Skeletal muscle tissue (tissue), 4 donors: ENCODE data around the gene FES. TPM values are rescaled to one million over a fixed set of nuclear protein-coding genes. Genes with fewer than 3 reads are reported as not detected.
"Not testable (repeated sequence)": the region's sequence is repeated elsewhere in the genome, so short reads cannot be mapped to it uniquely, and the experiment has no call there.

Experiments used
- H3K27ac ChIP-seq: one replicate; pipeline ENCODE4 v1.7.0; 2013; ENCODE audit warnings: mild to moderate bottlenecking, low read depth, low read length, inconsistent platforms
- H3K27me3 ChIP-seq, 3 donors: one replicate each; pipeline ENCODE4 v1.7.0; 2013; ENCODE audit warnings: low read length in 3 of 3; ENCODE audit not compliant: control insufficient read depth in 3 of 3, insufficient read depth in 3 of 3
- H3K36me3 ChIP-seq, 3 donors: one replicate each; pipeline ENCODE4 v1.7.0; 2013; ENCODE audit warnings: low read length in 3 of 3; ENCODE audit not compliant: control insufficient read depth in 3 of 3, insufficient read depth in 3 of 3
- H3K4me1 ChIP-seq, 3 donors: one replicate each; pipeline ENCODE4 v1.7.0; 2013; ENCODE audit warnings: low read length in 3 of 3, mild to moderate bottlenecking in 3 of 3; ENCODE audit not compliant: control insufficient read depth in 3 of 3, insufficient read depth in 3 of 3
- H3K4me3 ChIP-seq, 3 donors: one replicate each; pipeline ENCODE4 v1.7.0; 2013; ENCODE audit warnings: low read length in 3 of 3
- H3K9ac ChIP-seq, 3 donors: one replicate each; pipeline ENCODE4 v1.7.0; 2013; ENCODE audit warnings: low read length in 3 of 3, mild to moderate bottlenecking in 3 of 3, moderate library complexity in 2 of 3, low read depth in 1 of 3
- H3K9me3 ChIP-seq, 3 donors: one replicate each; pipeline ENCODE4 v1.7.0; 2013; ENCODE audit warnings: low read length in 3 of 3; ENCODE audit not compliant: control insufficient read depth in 3 of 3
- total RNA-seq: library from RNA; depleted of rRNA; stranded (reverse); fragments of >200 nt; gene quantifications from one replicate; pipeline ENCODE4 v1.2.3, GENCODE V29; 2014
- donor health status: Osteomylitis.

The FES gene
- total RNA-seq, 1 donor from 2014 or later: 19.8 TPM

DNA sequence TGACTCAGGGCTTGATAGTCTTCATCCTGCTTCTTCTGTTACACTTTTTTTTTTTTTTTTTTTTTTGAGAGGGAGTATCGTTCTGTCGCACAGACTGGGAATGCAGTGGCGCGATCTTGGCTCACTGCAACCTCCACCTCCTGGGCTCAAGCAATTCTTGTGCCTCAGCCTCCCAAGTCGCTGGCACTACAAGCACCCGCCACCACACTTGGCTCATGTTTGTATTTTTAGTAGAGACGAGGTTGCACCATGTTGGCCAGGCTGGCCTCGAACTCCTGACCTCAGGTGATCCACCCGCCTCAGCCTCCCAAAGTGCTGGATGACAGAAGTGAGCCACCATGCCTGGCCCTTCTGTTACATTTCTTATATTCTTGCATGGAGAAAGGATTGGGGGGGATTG, 9.3 kb upstream of the FES start:
- H3K27me3 ChIP-seq, H3K9me3 ChIP-seq: not testable (repeated sequence)

DNA sequence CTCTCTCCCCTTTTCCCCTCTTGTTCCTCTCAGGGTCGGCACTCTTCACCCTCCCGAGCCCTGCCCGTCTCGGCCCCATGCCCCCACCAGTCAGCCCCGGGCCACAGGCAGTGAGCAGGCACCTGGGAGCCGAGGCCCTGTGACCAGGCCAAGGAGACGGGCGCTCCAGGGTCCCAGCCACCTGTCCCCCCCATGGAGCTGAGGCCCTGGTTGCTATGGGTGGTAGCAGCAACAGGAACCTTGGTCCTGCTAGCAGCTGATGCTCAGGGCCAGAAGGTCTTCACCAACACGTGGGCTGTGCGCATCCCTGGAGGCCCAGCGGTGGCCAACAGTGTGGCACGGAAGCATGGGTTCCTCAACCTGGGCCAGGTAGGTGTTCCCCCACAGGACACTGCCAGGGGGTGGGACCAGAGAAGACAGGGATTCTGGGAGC, 8.7 kb upstream of the FES start:
- H3K36me3 ChIP-seq: peaks cover 44 to 51% (median 46%) of the 10 kb centered on the region in 3 donors

More for the DNA sequence above, 9.3 kb upstream of the FES start:
- not testable (repeated sequence) for H3K27ac ChIP-seq, H3K4me3 ChIP-seq, H3K9ac ChIP-seq
- Histone ChIP-seq H3K36me3 (peaks cover 39 to 45% (median 41%) of the 10 kb centered on the region in 3 donors), H3K4me1 (peaks cover 32 to 34% (median 33%) of the 10 kb centered on the region in 3 donors)

DNA sequence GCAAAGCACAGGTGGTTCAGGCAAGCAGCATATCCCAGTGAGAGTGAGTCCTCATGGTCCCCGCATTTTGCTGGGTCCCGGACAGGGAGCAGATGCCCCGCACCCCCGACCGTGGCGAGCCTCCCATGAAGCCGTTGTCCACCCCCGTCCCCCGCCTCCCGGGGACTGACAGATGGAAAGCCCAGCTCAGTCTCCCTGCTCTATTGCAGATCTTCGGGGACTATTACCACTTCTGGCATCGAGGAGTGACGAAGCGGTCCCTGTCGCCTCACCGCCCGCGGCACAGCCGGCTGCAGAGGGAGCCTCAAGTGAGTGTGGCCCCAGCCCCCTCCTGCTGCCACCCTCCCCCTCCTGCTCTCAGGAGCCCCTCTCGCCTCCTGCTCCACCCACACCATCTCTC, 8.3 kb upstream of the FES start:
- Histone ChIP-seq H3K27me3 (no peaks in the 10 kb centered on the region), H3K4me3 (no peak overlapping the region), H3K9me3 (no peaks in the 10 kb centered on the region), H3K36me3 (peaks cover 49 to 55% (median 51%) of the 10 kb centered on the region in 3 donors), H3K27ac (no peak overlapping the region), H3K4me1 (peaks cover 23 to 25% (median 24%) of the 10 kb centered on the region in 3 donors), H3K9ac (no peak overlapping the region)

More for the DNA sequence above, 8.7 kb upstream of the FES start:
- Histone ChIP-seq H3K9me3 (no peaks in the 10 kb centered on the region), H3K27ac (no peak overlapping the region), H3K4me3 (no peak overlapping the region), H3K27me3 (no peaks in the 10 kb centered on the region), H3K9ac (peak overlapping the region in 1 of 3 donors; percentile 16), H3K4me1 (peaks cover 27 to 30% (median 28%) of the 10 kb centered on the region in 3 donors)

DNA sequence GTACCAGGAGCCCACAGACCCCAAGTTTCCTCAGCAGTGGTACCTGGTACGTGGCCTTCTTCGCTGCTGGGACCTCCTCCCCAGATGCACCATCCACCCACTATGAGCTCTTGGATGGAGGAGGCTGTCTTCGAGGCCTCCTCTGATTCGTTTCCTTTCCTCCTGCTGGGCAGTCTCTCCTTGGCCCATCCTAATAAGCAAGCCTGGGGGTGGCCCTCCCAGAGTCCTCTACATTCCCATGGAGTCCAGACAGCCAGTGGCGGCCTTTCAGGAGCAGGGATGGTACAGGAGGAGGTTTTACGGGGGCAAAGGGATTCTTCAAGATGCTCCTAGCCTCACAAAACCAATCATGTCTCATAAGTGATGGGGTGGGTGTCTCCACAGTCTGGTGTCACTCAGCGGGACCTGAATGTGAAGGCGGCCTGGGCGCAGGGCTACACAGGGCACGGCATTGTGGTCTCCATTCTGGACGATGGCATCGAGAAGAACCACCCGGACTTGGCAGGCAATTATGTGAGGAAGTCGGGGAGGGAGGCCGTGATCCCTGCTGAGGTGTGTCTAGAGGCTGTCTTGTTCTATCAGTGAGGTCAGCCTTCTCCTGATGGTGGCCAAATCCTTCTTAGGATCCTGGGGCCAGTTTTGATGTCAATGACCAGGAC, 7.7 kb upstream of the FES start:
- Histone ChIP-seq H3K27me3 (no peaks in the 10 kb centered on the region), H3K9me3 (no peaks in the 10 kb centered on the region), H3K4me1 (peaks cover 23 to 24% (median 24%) of the 10 kb centered on the region in 3 donors), H3K36me3 (peaks cover 53 to 61% (median 57%) of the 10 kb centered on the region in 3 donors), H3K27ac (no peak overlapping the region), H3K9ac (no peak overlapping the region), H3K4me3 (no peak overlapping the region)

DNA sequence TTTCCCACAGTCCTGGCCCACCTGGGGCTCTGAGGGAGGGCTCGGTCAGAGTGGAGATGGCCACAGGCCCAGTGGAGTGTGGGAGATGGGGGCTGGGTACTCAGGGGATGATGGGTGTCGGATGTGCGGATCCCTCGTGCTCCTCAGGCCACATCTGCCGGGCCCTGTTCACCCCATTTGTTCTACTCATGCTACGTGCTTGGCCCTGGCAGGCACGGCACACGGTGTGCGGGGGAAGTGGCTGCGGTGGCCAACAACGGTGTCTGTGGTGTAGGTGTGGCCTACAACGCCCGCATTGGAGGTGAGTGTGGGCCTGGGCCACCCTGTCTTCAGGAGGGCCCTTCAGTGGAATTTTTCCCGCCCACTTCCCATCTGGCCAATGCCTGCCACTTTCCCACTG, 7.0 kb upstream of the FES start:
- peaks cover 56 to 61% (median 61%) of the 10 kb centered on the region in 3 donors for H3K36me3 ChIP-seq
- H3K4me1 ChIP-seq: peaks cover 21 to 22% (median 22%) of the 10 kb centered on the region in 3 donors

DNA sequence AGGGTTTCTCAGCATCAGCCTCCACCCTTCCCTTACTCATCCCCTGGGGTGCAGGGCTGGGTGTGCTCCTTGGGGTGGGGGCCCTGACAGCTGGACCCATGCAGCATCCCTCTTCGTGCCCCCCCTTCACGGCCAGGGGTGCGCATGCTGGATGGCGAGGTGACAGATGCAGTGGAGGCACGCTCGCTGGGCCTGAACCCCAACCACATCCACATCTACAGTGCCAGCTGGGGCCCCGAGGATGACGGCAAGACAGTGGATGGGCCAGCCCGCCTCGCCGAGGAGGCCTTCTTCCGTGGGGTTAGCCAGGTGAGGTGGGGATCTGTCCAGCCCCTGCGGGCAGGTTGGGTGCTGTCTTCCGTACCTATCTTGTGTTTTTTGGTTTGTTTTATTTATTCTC, 6.3 kb upstream of the FES start:
- Histone ChIP-seq H3K27ac (no peak overlapping the region), H3K4me3 (no peak overlapping the region), H3K36me3 (peaks cover 58 to 62% (median 61%) of the 10 kb centered on the region in 3 donors), H3K4me1 (peaks cover 16 to 19% (median 17%) of the 10 kb centered on the region in 3 donors), H3K9me3 (no peaks in the 10 kb centered on the region), H3K27me3 (no peaks in the 10 kb centered on the region), H3K9ac (no peak overlapping the region)

More for the DNA sequence above, 7.0 kb upstream of the FES start:
- H3K9ac ChIP-seq: no peak overlapping the region
- no peaks in the 10 kb centered on the region for H3K9me3 ChIP-seq
- H3K27ac ChIP-seq: no peak overlapping the region
- no peak overlapping the region for H3K4me3 ChIP-seq
- H3K27me3 ChIP-seq: no peaks in the 10 kb centered on the region

DNA sequence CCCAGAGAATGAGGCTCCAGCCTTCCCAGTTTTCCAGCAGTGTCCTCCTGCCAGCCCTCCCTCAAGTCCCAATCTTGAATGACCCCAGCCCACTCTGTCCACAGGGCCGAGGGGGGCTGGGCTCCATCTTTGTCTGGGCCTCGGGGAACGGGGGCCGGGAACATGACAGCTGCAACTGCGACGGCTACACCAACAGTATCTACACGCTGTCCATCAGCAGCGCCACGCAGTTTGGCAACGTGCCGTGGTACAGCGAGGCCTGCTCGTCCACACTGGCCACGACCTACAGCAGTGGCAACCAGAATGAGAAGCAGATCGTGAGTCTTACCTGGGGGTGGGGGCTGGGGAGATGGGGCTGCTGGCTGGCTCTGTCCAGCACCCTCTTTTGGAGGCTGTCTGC, 5.6 kb upstream of the FES start:
- H3K36me3 ChIP-seq: peaks cover 58 to 62% (median 61%) of the 10 kb centered on the region in 3 donors
- H3K9ac ChIP-seq: no peak overlapping the region
- no peak overlapping the region for H3K4me3 ChIP-seq
- H3K27ac ChIP-seq: no peak overlapping the region
- no peaks in the 10 kb centered on the region for H3K27me3 ChIP-seq
- no peaks in the 10 kb centered on the region for H3K9me3 ChIP-seq
- H3K4me1 ChIP-seq: peaks cover 16 to 19% (median 17%) of the 10 kb centered on the region in 3 donors

DNA sequence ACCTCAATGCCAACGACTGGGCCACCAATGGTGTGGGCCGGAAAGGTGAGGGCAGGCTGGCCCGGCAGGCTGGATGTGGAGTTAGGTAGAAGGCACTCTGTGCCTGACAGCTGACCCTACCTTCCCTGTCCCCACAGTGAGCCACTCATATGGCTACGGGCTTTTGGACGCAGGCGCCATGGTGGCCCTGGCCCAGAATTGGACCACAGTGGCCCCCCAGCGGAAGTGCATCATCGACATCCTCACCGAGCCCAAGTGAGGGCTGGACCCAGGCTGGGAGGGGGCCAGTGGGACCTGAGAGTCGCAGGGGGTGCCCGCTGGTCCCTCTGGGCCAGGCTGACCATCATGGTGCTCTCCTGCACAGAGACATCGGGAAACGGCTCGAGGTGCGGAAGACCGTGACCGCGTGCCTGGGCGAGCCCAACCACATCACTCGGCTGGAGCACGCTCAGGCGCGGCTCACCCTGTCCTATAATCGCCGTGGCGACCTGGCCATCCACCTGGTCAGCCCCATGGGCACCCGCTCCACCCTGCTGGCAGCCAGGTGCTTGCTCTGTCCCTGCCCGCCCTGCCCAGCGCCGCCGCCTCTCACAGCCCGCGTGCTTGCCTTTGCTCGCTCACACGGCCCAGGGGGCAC, 4.5 kb upstream of the FES start:
- H3K4me3 ChIP-seq: no peak overlapping the region
- H3K9ac ChIP-seq: no peak overlapping the region
- H3K36me3 ChIP-seq: peaks cover 58 to 62% (median 61%) of the 10 kb centered on the region in 3 donors
- H3K27me3 ChIP-seq: no peaks in the 10 kb centered on the region
- no peaks in the 10 kb centered on the region for H3K9me3 ChIP-seq
- no peak overlapping the region for H3K27ac ChIP-seq
- peaks cover 13 to 15% (median 13%) of the 10 kb centered on the region in 3 donors for H3K4me1 ChIP-seq

DNA sequence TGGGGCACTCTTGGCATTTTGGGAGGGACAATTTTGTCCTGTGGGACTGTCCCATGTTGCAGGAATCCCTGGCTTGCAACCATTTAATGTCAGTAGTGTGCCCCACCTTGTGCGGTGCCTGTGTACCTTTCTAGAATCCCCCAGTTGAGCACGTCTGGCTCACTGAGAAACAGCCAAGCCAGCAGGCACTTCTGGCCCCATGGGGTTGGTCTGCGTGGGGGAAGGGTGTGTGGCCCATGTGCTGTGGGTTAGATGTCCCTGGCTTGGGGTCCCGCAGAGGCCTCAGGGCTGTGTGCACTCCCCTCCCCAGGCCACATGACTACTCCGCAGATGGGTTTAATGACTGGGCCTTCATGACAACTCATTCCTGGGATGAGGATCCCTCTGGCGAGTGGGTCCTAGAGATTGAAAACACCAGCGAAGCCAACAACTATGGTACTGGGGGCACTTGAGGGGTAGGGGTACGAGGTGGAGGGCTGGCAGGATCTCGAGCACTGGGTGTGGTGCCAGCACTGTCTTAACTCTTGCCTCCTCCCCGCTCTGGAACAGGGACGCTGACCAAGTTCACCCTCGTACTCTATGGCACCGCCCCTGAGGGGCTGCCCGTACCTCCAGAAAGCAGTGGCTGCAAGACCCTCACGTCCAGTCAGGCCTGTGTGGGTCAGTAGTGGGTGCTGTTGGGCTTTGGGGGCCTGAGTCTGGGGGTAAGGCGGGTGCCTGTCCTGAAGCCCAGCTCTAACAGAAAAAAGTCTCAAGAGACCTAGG, 3.7 kb upstream of the FES start:
- Histone ChIP-seq H3K27me3 (no peaks in the 10 kb centered on the region), H3K27ac (no peak overlapping the region), H3K9me3 (no peaks in the 10 kb centered on the region), H3K9ac (no peak overlapping the region), H3K4me1 (peaks cover 16 to 21% (median 20%) of the 10 kb centered on the region in 3 donors), H3K4me3 (no peak overlapping the region), H3K36me3 (peaks cover 58 to 62% (median 60%) of the 10 kb centered on the region in 3 donors)
